DND-41 (cell line): ENCODE data around the gene CUEDC2.
A peak's percentile ranks its signal among the peaks of the same experiment; 100 is the strongest.

Experiments
- ATAC-seq: fragments of 200-7000 bp; cut with Tn5 transposase; 3 replicates; pipeline ENCODE4 v1.9.1; 2021; ENCODE audit warnings: low read depth; ENCODE audit not compliant: insufficient read depth
- DNase-seq: peaks from one replicate; pipeline ENCODE4 v3.0.0-alpha.2; 2020
- H2AFZ ChIP-seq: 2 replicates; pipeline ENCODE4 v1.6.0; 2012; ENCODE audit warnings: low read depth, low read length
- H3K27ac ChIP-seq: 2 replicates; pipeline ENCODE4 v1.5.1; 2012; ENCODE audit warnings: low read length, inconsistent platforms
- H3K27me3 ChIP-seq: fragments of 200-600 bp; sonication (generic); 2 replicates; pipeline ENCODE4 v1.6.0; 2012; ENCODE audit warnings: low read length, mild to moderate bottlenecking, inconsistent platforms; ENCODE audit not compliant: insufficient read depth, poor library complexity
- H3K36me3 ChIP-seq: 2 replicates; pipeline ENCODE4 v1.5.1; 2012; ENCODE audit warnings: low read length, inconsistent platforms; ENCODE audit not compliant: insufficient read depth
- H3K4me1 ChIP-seq: 2 replicates; pipeline ENCODE4 v1.5.1; 2012; ENCODE audit warnings: mild to moderate bottlenecking, low read length; ENCODE audit not compliant: insufficient read depth
- H3K4me2 ChIP-seq: 2 replicates; pipeline ENCODE4 v1.6.0; 2012; ENCODE audit warnings: mild to moderate bottlenecking, moderate library complexity, low read length, inconsistent platforms; ENCODE audit not compliant: insufficient read depth
- H3K4me3 ChIP-seq, 2 experiments: fragments of 200-600 bp in 1 of 2; shearing (Covaris generic) in 1 of 2; 2 replicates each; pipeline ENCODE4 v1.5.1; 2012 to 2016; ENCODE audit warnings: inconsistent platforms in 2 of 2, low read length in 2 of 2, mild to moderate bottlenecking in 2 of 2, low read depth in 1 of 2, moderate library complexity in 1 of 2
- H3K79me2 ChIP-seq: 2 replicates; pipeline ENCODE4 v1.6.0; 2012; ENCODE audit warnings: low read length, inconsistent platforms; ENCODE audit not compliant: insufficient read depth
- H3K9ac ChIP-seq: 2 replicates; pipeline ENCODE4 v1.6.0; 2012; ENCODE audit warnings: low read depth, mild to moderate bottlenecking, inconsistent platforms, low read length, moderate library complexity
- H3K9me3 ChIP-seq: 2 replicates; pipeline ENCODE4 v1.5.1; 2012; ENCODE audit warnings: low read length, moderate library complexity, mild to moderate bottlenecking, inconsistent platforms; ENCODE audit not compliant: insufficient read depth, severe bottlenecking
- H4K20me1 ChIP-seq: 2 replicates; pipeline ENCODE4 v1.6.0; 2012; ENCODE audit warnings: low read length; ENCODE audit not compliant: insufficient read depth
- EZH2 ChIP-seq: IDR thresholded peaks from 3 replicates; pipeline ENCODE4 v1.6.1; 2012; ENCODE audit warnings: borderline replicate concordance, low read depth, mild to moderate bottlenecking, moderate library complexity, low read length, inconsistent platforms; ENCODE audit not compliant: severe bottlenecking
- TF ChIP-seq, protein P1 (sequence below): IDR thresholded peaks from 2 replicates; pipeline ENCODE4 v1.5.1; 2012; ENCODE audit warnings: borderline replicate concordance, low read length, moderate library complexity, mild to moderate bottlenecking; ENCODE audit not compliant: poor library complexity, severe bottlenecking; ENCODE audit errors: extremely low read depth

Gene CUEDC2

DNA sequence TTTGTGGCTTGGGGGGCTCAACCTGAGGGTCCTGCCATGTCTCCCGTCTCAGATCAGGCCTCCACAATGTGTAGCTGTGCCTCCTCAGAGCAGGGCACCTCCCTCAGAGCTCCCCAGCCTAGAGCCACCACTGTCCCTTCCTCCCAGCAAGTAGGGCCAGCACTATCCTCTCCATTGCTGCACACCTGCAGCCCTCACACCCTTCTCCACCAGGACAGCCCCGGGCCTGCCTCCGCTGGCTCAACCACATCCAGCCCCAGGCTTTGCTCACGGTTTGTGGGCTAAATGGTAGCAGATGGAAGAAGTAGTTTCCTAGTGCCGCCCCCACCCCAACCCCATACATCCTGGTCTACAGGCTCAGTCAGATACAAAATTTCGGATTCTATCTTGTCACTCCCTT lies 26.7 kb downstream of the CUEDC2 start:
- H3K9me3 ChIP-seq, result no peaks in the 10 kb centered on the region
- peaks cover 6% of the 10 kb centered on the region; the same call in 1 of the 2 replicates for H4K20me1 ChIP-seq
- H3K9ac ChIP-seq, result no peak overlapping the region
- DNase-seq (peak; percentile 38), ATAC-seq (0 out of 3 replicates have a peak, but pooled peaks have one; percentile 37)
- H3K27me3 ChIP-seq, result peaks cover 28% of the 10 kb centered on the region
- no peaks in the 10 kb centered on the region for H3K79me2 ChIP-seq
- no peak overlapping the region for H3K4me3 ChIP-seq
- H3K4me2 ChIP-seq, result no peak overlapping the region
- H3K36me3 ChIP-seq, result no peaks in the 10 kb centered on the region
- peaks cover 10% of the 10 kb centered on the region for H3K4me1 ChIP-seq
- TF ChIP-seq, protein P1, sequence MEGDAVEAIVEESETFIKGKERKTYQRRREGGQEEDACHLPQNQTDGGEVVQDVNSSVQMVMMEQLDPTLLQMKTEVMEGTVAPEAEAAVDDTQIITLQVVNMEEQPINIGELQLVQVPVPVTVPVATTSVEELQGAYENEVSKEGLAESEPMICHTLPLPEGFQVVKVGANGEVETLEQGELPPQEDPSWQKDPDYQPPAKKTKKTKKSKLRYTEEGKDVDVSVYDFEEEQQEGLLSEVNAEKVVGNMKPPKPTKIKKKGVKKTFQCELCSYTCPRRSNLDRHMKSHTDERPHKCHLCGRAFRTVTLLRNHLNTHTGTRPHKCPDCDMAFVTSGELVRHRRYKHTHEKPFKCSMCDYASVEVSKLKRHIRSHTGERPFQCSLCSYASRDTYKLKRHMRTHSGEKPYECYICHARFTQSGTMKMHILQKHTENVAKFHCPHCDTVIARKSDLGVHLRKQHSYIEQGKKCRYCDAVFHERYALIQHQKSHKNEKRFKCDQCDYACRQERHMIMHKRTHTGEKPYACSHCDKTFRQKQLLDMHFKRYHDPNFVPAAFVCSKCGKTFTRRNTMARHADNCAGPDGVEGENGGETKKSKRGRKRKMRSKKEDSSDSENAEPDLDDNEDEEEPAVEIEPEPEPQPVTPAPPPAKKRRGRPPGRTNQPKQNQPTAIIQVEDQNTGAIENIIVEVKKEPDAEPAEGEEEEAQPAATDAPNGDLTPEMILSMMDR, result no peak
- no peak overlapping the region for H3K27ac ChIP-seq
- H2AFZ ChIP-seq, result no peak overlapping the region

DNA sequence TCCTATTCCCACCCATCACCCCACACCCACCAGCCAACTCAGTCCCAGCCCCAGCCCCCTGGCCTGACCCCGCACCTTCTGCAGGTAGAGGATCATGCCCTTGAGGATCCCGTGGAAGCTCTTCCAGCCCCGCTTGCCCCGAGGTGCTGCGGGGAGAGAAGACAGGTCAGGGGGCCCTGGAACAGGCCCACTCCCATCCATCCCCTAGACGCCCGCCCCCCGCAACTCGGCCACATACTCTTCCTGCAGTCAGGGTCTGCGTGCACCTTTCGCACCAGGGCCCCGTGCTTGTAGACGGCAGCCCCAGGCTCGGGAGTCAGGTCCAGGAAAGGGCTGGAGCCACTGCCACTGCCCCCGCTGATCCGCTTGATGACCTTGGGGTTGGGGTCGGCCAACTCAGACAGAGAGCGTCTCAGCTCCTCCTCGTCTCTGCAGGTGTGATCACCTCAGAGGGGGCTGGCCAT lies 27.2 kb downstream of the CUEDC2 start:
- ATAC-seq, result no peak
- no peak for TF ChIP-seq EZH2
- TF ChIP-seq, protein P1, result no peak
- H3K4me3 ChIP-seq, result no peak overlapping the region

DNA sequence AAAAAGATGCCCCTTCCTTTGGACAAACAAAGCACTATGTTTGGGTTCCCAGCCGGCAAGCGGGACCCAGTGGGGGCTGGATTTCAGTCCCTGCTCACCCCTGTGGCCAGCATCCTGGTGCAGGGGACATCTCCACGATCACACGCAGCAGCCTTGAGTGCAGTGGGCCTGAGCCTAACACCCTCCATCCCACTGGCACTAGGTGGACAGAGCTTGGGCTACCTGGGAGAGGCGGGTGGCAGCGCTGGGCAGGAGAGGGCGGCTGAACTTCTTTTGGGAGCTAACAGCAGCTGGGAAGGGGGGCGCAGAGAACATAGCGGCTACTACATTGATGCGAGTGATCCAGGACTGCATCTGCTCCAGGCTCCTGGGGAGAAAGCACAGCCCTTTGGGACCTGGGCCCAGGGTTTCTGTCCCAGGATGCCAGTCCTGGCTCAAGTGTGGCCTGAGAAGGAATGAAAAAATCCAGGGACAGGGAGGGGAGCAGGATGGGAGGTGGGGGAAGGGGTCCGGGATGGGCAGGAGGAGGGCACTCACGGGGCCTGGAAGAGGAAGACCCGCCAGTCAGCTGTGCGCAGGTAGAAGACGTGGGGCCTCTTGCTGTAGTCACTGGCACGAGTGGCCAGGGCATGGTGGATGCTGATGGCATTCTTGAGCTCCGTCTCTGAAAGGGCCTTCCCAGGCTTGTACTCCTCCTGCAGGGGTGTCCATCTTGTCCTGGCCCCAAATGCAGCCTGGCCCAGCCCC lies 27.8 kb downstream of the CUEDC2 start:
- no peaks in the 10 kb centered on the region for H3K9me3 ChIP-seq
- TF ChIP-seq, protein P1, result no peak
- TF ChIP-seq EZH2, result no peak
- H4K20me1 ChIP-seq, result peaks cover under 1% of the 10 kb centered on the region; the same call in 1 of the 2 replicates
- no peaks in the 10 kb centered on the region for H3K36me3 ChIP-seq
- no peak overlapping the region for H3K27ac ChIP-seq
- H3K4me2 ChIP-seq, result no peak overlapping the region
- no peak for ATAC-seq
- DNase-seq, result no peak
- H3K4me1 ChIP-seq, result peaks cover 16% of the 10 kb centered on the region
- H3K9ac ChIP-seq, result no peak overlapping the region
- H3K4me3 ChIP-seq, result no peak overlapping the region
- H3K79me2 ChIP-seq, result no peaks in the 10 kb centered on the region
- H3K27me3 ChIP-seq, result peaks cover 18% of the 10 kb centered on the region
- no peak overlapping the region for H2AFZ ChIP-seq

More for the DNA sequence above, 27.2 kb downstream of the CUEDC2 start:
- peaks cover 24% of the 10 kb centered on the region for H3K27me3 ChIP-seq
- H3K9me3 ChIP-seq, result no peaks in the 10 kb centered on the region
- H3K9ac ChIP-seq, result no peak overlapping the region
- no peak overlapping the region for H2AFZ ChIP-seq
- no peak overlapping the region for H3K4me2 ChIP-seq
- H3K27ac ChIP-seq, result no peak overlapping the region
- no peaks in the 10 kb centered on the region for H3K79me2 ChIP-seq
- H4K20me1 ChIP-seq, result peaks cover 6% of the 10 kb centered on the region; the same call in 1 of the 2 replicates
- DNase-seq, result no peak
- peaks cover 13% of the 10 kb centered on the region for H3K4me1 ChIP-seq
- H3K36me3 ChIP-seq, result no peaks in the 10 kb centered on the region
